Erythroblast (primary cell): Measurements from ENCODE around the gene F11.
"Not testable (repeated sequence)": the region's sequence is repeated elsewhere in the genome, so short reads cannot be mapped to it uniquely, and the experiment has no call there.

Experiments used
- DNase-seq, 2 experiments: peaks; one replicate each; lab custom pipeline; 2025; lab: John Stamatoyannopoulos, UW
- GATA1 ChIP-seq: IDR thresholded peaks from 2 replicates; pipeline ENCODE4 v1.6.1; 2011; ENCODE audit warnings: low read depth, mild to moderate bottlenecking, control low read depth, low read length, moderate library complexity
- POLR2A ChIP-seq: IDR thresholded peaks from 2 replicates; pipeline ENCODE4 v1.6.1; 2011; ENCODE audit warnings: mild to moderate bottlenecking, low read length

The F11 gene

GRCh38 chr4:186266729-186267456, 904 bp downstream of the F11 start:
- no peak for TF ChIP-seq GATA1
- TF ChIP-seq POLR2A: no peak
- DNase-seq: no peak

- no peak for DNase-seq
- TF ChIP-seq POLR2A (no peak), GATA1 (no peak)
These were observed 5.2 kb downstream of the F11 start for GRCh38 chr4:186271081-186271678.

- TF ChIP-seq GATA1 (no peak), POLR2A (no peak)
These were observed 6.9 kb downstream of the F11 start for GRCh38 chr4:186272699-186273391.

GRCh38 chr4:186273392-186273789, 7.4 kb downstream of the F11 start:
- DNase-seq: not testable (repeated sequence)

More at GRCh38 chr4:186272699-186273391, 6.9 kb downstream of the F11 start:
- DNase-seq: no peak

GRCh38 chr4:186283311-186283710, 17.3 kb downstream of the F11 start:
- DNase-seq: no peak
- no peak for TF ChIP-seq GATA1
- no peak for TF ChIP-seq POLR2A

- TF ChIP-seq POLR2A (no peak), GATA1 (no peak)
- DNase-seq: no peak
These were observed 19.2 kb downstream of the F11 start for GRCh38 chr4:186285147-186285546.

- TF ChIP-seq POLR2A (no peak), GATA1 (no peak)
- no peak for DNase-seq
These were observed 20.6 kb downstream of the F11 start for GRCh38 chr4:186286581-186286980.

- no peak for TF ChIP-seq POLR2A
- TF ChIP-seq GATA1: no peak
These were observed 25.4 kb downstream of the F11 start for GRCh38 chr4:186291256-186291890.

GRCh38 chr4:186294160-186294559, 28.2 kb downstream of the F11 start:
- no peak for DNase-seq
- TF ChIP-seq GATA1 (no peak), POLR2A (no peak)

More at GRCh38 chr4:186291256-186291890, 25.4 kb downstream of the F11 start:
- DNase-seq: no peak

- TF ChIP-seq GATA1: no peak
- DNase-seq: no peak
These were observed 30.5 kb downstream of the F11 start for GRCh38 chr4:186296481-186296880.

GRCh38 chr4:186297013-186297645, 31.1 kb downstream of the F11 start:
- DNase-seq: peak; percentile 23 to 56
- no peak for TF ChIP-seq GATA1
- TF ChIP-seq POLR2A: no peak

- TF ChIP-seq POLR2A (no peak), GATA1 (no peak)
- DNase-seq: no peak
These were observed 32.1 kb downstream of the F11 start for GRCh38 chr4:186298031-186298647.

- no peak for DNase-seq
- TF ChIP-seq POLR2A: no peak
- TF ChIP-seq GATA1: no peak
These were observed 33.3 kb downstream of the F11 start for GRCh38 chr4:186299291-186299690.
